Gastroesophageal sphincter (tissue), 4 donors: ENCODE data around the gene SEPTIN7. TPM values are rescaled to one million over a fixed set of nuclear protein-coding genes. Genes with fewer than 3 reads are reported as not detected.

Experiments
- ATAC-seq: fragments of 150-250 bp; one replicate; pipeline ENCODE4 v1.9.1; 2016; ENCODE audit warnings: mild to moderate bottlenecking, moderate library complexity
- H3K27ac ChIP-seq, 4 donors: fragments of 200-600 bp; sonication (generic) in 3 of 4; 1 replicate in 3 of 4; 2 replicates in 1 of 4; pipeline ENCODE4 v1.5.1; 2016 to 2019
- H3K27me3 ChIP-seq: fragments of 200-600 bp; sonication (generic); one replicate; pipeline ENCODE4 v1.5.1; 2019
- H3K36me3 ChIP-seq, 2 donors: fragments of 200-600 bp; sonication (generic); one replicate each; pipeline ENCODE4 v1.5.1; 2019; ENCODE audit warnings: control low read depth in 1 of 2
- H3K4me1 ChIP-seq, 3 donors: fragments of 200-600 bp; sonication (generic); 1 replicate in 2 of 3; 2 replicates in 1 of 3; pipeline ENCODE4 v1.5.1; 2016 to 2019; ENCODE audit warnings: control low read depth in 2 of 3
- H3K4me3 ChIP-seq, 2 donors: fragments of 200-600 bp; sonication (generic); one replicate each; pipeline ENCODE4 v1.5.1; 2019; ENCODE audit warnings: mild to moderate bottlenecking in 1 of 2, moderate library complexity in 1 of 2
- H3K9me3 ChIP-seq, 3 donors: fragments of 200-600 bp; sonication (generic); one replicate each; pipeline ENCODE4 v1.5.1; 2017 to 2019; ENCODE audit warnings: control low read depth in 2 of 3
- CTCF ChIP-seq, 4 experiments: fragments of 200-600 bp in 2 of 4; fragments of 450-650 bp in 2 of 4; sonication (generic) in 1 of 4; IDR thresholded peaks; one replicate each; pipeline ENCODE4 v1.5.1; 2017 to 2019; ENCODE audit warnings: antibody characterized with exemption in 4 of 4, mild to moderate bottlenecking in 2 of 4, moderate library complexity in 2 of 4
- EP300 ChIP-seq: sonication (generic); formaldehyde crosslinking; IDR thresholded peaks from one replicate; pipeline ENCODE4 v1.6.1; 2017; ENCODE audit warnings: antibody characterized with exemption, mild to moderate bottlenecking
- POLR2A ChIP-seq, 2 donors: fragments of 450-650 bp; IDR thresholded peaks; one replicate each; pipeline ENCODE4 v1.6.1; 2017; ENCODE audit warnings: antibody characterized with exemption in 2 of 2, mild to moderate bottlenecking in 2 of 2, moderate library complexity in 1 of 2
- POLR2AphosphoS5 ChIP-seq: sonication (generic); formaldehyde crosslinking; IDR thresholded peaks from one replicate; pipeline ENCODE4 v1.6.1; 2017; ENCODE audit warnings: antibody characterized with exemption
- WGBS, 2 donors: methylation state at CpG; one replicate each; pipeline ENCODE4 v1.1.5; 2018; ENCODE audit warnings: low coverage in 1 of 2; 5-methylcytosine and 5-hydroxymethylcytosine counted together
- total RNA-seq, 4 donors: library from RNA; depleted of rRNA; stranded (reverse); fragments of >200 nt; gene quantifications; one replicate each; pipeline ENCODE4 v1.1.0, GENCODE V29; 2016

The SEPTIN7 gene
- total RNA-seq, 4 donors from 2014 or later = 267 to 536 (median 334) TPM

DNA sequence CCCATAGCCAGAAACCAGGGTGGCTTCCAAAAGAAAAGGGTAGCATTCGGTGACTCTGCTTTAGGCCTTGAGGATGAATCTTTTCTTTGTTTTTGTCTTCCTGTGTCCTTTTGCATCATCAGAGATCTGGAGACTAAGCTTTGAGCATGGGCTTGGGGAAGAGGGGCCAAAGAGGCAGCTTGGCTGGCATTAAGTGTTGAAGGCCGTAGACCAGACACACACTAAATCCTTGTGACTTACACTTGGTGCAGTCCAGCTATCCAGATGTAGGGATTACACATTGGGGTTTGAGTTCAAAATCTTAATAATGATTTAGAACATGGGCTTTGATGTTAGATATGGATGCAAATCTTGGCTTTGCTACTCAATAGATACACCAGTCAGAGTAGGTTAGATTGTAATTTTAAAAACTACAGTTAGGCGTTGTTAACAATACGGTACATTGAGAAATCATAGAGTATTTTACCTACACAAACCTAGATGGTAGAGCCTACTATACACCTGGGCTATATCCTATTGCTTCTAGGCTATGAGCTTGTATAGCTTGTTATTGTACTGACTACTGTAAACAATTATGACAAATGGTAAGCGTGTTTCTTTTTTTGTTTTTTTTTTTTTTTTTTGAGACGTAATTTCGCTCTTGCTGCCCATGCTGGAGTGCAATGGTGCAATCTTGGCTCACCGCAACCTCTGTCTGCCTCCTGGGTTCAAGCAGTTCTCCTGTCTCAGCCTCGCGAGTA is 3.5 kb downstream of the SEPTIN7 start:
- no peak for ATAC-seq
- Histone ChIP-seq H3K27me3 (no peaks in the 10 kb centered on the region), H3K4me3 (no peak overlapping the region), H3K9me3 (no peaks in the 10 kb centered on the region), H3K36me3 (no peaks in the 10 kb centered on the region), H3K4me1 (peaks cover 0 to 75% (median 13%) of the 10 kb centered on the region in 3 donors), H3K27ac (peak overlapping the region in 1 of 4 donors; percentile 9)
- TF ChIP-seq POLR2AphosphoS5 (no peak), CTCF (IDR thresholded peaks at IDR 0.05) (no peak), POLR2A (IDR thresholded peaks at IDR 0.05) (no peak), EP300 (no peak)
- 85 to 86% methylated on average over 5 to 8 of the region's 10 CpGs for WGBS, 2 donors

DNA sequence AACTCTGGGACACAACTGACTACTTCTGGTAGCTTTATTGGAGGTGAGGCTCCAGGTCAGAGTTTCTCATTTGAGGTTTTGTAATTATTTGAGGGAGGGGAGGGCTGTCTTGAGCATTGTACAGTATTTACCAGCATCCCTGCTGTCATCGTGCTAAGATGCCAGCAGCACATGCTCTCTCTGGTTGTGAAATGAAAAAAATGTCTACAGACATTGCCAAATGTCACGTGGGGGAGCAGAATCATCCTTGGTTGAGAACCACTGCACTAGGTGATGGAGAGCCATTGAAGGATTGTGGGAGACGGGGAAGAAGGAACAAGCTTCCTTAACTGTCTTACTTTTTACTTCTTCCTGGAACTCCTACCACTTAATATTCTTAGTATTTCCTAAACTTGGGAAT is 5.0 kb downstream of the SEPTIN7 start:
- WGBS, 2 donors = 40 to 44% methylated on average over 2 to 3 of the region's 3 CpGs
- Histone ChIP-seq H3K4me1 (peaks cover 0 to 75% (median 13%) of the 10 kb centered on the region in 3 donors), H3K9me3 (no peaks in the 10 kb centered on the region), H3K4me3 (no peak overlapping the region), H3K36me3 (no peaks in the 10 kb centered on the region), H3K27me3 (no peaks in the 10 kb centered on the region), H3K27ac (no peak overlapping the region)
- no peak for ATAC-seq
- no peak for TF ChIP-seq EP300
- no peak for TF ChIP-seq CTCF (IDR thresholded peaks at IDR 0.05)
- no peak for TF ChIP-seq POLR2AphosphoS5
- TF ChIP-seq POLR2A (IDR thresholded peaks at IDR 0.05) = no peak

- no peak overlapping the region for H3K4me3 ChIP-seq
- H3K4me1 ChIP-seq = peaks cover 0 to 26% (median 0%) of the 10 kb centered on the region in 3 donors
- TF ChIP-seq POLR2A (IDR thresholded peaks at IDR 0.05) = no peak
- TF ChIP-seq EP300 = no peak
- no peak for TF ChIP-seq CTCF (IDR thresholded peaks at IDR 0.05)
- TF ChIP-seq POLR2AphosphoS5 = no peak
- H3K27me3 ChIP-seq = no peaks in the 10 kb centered on the region
- H3K27ac ChIP-seq = no peak overlapping the region
- H3K9me3 ChIP-seq = peaks cover 0 to 13% (median 0%) of the 10 kb centered on the region in 3 donors
- ATAC-seq = no peak
- WGBS, 2 donors = 80 to 89% methylated on average over 1 of the region's 1 CpG
- H3K36me3 ChIP-seq = no peaks in the 10 kb centered on the region
Measured at GRCh38 chr7:35816514-35816913, 15.7 kb downstream of the SEPTIN7 start.

- no peak overlapping the region for H3K4me3 ChIP-seq
- no peaks in the 10 kb centered on the region for H3K27me3 ChIP-seq
- H3K27ac ChIP-seq = no peak overlapping the region
- peaks cover 0 to 20% (median 0%) of the 10 kb centered on the region in 3 donors for H3K4me1 ChIP-seq
- ATAC-seq = no peak
- 82 to 91% methylated on average over 2 of the region's 2 CpGs for WGBS, 2 donors
- no peak for TF ChIP-seq POLR2A (IDR thresholded peaks at IDR 0.05)
- no peak for TF ChIP-seq CTCF (IDR thresholded peaks at IDR 0.05)
- TF ChIP-seq POLR2AphosphoS5 = no peak
- no peak for TF ChIP-seq EP300
- peaks cover 0 to 13% (median 0%) of the 10 kb centered on the region in 3 donors for H3K9me3 ChIP-seq
- no peaks in the 10 kb centered on the region for H3K36me3 ChIP-seq
Measured at GRCh38 chr7:35817181-35817580, 16.3 kb downstream of the SEPTIN7 start.

GRCh38 chr7:35817930-35818329 is 17.1 kb downstream of the SEPTIN7 start:
- Histone ChIP-seq H3K4me3 (no peak overlapping the region), H3K36me3 (no peaks in the 10 kb centered on the region), H3K27me3 (no peaks in the 10 kb centered on the region), H3K27ac (no peak overlapping the region), H3K9me3 (peaks cover 0 to 13% (median 0%) of the 10 kb centered on the region in 3 donors), H3K4me1 (peaks cover 0 to 17% (median 0%) of the 10 kb centered on the region in 3 donors)
- WGBS, 2 donors = 91 to 100% methylated on average over 2 of the region's 2 CpGs
- TF ChIP-seq POLR2A (IDR thresholded peaks at IDR 0.05) (no peak), POLR2AphosphoS5 (no peak), EP300 (no peak), CTCF (IDR thresholded peaks at IDR 0.05) (no peak)
- no peak for ATAC-seq
